Measurements from ENCODE around the gene HDAC10. TPM values are rescaled to one million over a fixed set of nuclear protein-coding genes. Genes with fewer than 3 reads are reported as not detected.

HDAC10 gene
- total RNA-seq, 2 donors from 2014 or later: 31.9 to 128 TPM

- Histone ChIP-seq H3K9me3 (no peaks in the 10 kb centered on the region), H3K27me3 (no peaks in the 10 kb centered on the region), H3K36me3 (replicated peaks in 1 of 2; ENCODE audit: insufficient read depth in 1 of 2, low read depth in 2 of 2) (peaks cover 5 to 9% of the 10 kb centered on the region in 2 donors), H3K27ac (no peak overlapping the region), H3K4me3 (no peak overlapping the region), H3K4me1 (peaks cover 9% of the 10 kb centered on the region)
- WGBS, 2 donors: 89 to 90% methylated on average over 18 to 25 of the region's 25 CpGs
- DNase-seq (no peak), ATAC-seq (no peak)
- intact Hi-C loops (cut with DNase I): no loop called here
- TF ChIP-seq POLR2A (IDR thresholded peaks at IDR 0.05) (no peak), CTCF (IDR thresholded peaks at IDR 0.05) (no peak)
These were observed 23.4 kb downstream of the HDAC10 start for GRCh38 chr22:50227579-50228215.

- intact Hi-C loops (cut with DNase I): no loop called here
- H3K27ac ChIP-seq: no peak overlapping the region
- H3K36me3 ChIP-seq (replicated peaks in 1 of 2; ENCODE audit: insufficient read depth in 1 of 2, low read depth in 2 of 2): peaks cover 8 to 18% of the 10 kb centered on the region in 2 donors
- no peak for ATAC-seq
- no peaks in the 10 kb centered on the region for H3K27me3 ChIP-seq
- no peaks in the 10 kb centered on the region for H3K9me3 ChIP-seq
- 95 to 100% methylated on average over 1 to 18 of the region's 18 CpGs for WGBS, 2 donors
- TF ChIP-seq CTCF (IDR thresholded peaks at IDR 0.05): no peak
- TF ChIP-seq POLR2A (IDR thresholded peaks at IDR 0.05): no peak
- DNase-seq: no peak
- H3K4me3 ChIP-seq: no peak overlapping the region
- peaks cover 9% of the 10 kb centered on the region for H3K4me1 ChIP-seq
These were observed 24.2 kb downstream of the HDAC10 start for GRCh38 chr22:50226875-50227165.

DNA sequence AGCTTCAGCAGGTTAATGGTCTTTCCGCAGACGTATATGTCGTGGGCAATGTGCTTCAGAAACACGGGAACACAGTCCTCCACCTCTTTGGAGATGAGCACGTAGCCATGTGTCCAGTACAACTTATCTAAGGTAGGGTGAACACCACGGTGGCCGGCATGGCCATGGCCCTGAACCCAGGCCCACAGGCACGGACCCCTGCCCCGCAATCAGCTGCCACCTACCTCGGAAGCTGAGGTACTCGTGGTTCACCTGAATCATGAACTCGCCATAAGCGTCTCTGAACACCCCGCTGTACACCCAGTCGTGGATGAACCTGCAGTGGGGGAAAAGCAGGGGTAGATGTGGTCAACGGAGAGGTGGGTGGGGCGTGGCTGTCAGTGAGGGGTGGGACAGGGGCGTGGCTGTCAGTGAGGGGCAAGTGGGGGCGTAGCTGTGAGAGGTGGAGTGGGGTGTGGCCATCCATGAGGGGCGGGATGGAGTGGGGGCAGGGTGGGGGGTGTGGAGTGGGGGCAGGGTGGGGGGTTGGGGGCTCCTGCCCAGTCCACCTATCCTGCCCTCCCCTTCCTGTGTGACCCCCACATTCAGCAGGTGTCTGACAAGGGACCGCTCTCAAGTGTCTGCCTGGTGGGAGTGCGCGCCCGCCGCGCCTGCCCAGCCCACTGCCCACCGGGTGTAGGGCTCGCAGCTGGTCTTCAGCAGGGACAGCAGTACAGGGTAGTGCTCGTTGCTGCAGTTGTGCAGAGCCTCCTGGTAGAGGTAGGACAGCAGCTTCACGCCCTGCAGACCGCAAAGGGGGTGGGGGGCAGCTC lies 24.8 kb downstream of the HDAC10 start:
- Histone ChIP-seq H3K27ac (no peak overlapping the region), H3K4me3 (no peak overlapping the region), H3K36me3 (replicated peaks in 1 of 2; ENCODE audit: insufficient read depth in 1 of 2, low read depth in 2 of 2) (peaks cover 14 to 23% of the 10 kb centered on the region in 2 donors), H3K9me3 (no peaks in the 10 kb centered on the region), H3K27me3 (no peaks in the 10 kb centered on the region), H3K4me1 (peaks cover 9% of the 10 kb centered on the region)
- ATAC-seq (no peak), DNase-seq (no peak)
- intact Hi-C loops (cut with DNase I): no loop called here
- TF ChIP-seq CTCF (IDR thresholded peaks at IDR 0.05): no peak
- TF ChIP-seq POLR2A (IDR thresholded peaks at IDR 0.05): no peak
- WGBS, 2 donors: 91 to 93% methylated on average over 18 to 31 of the region's 31 CpGs

- ATAC-seq (no peak), DNase-seq (peak in 2 of 4 donors; percentile 45 to 67)
- 62 to 82% methylated on average over 17 to 23 of the region's 24 CpGs for WGBS, 2 donors
- H3K27ac ChIP-seq: no peak overlapping the region
- no peaks in the 10 kb centered on the region for H3K27me3 ChIP-seq
- peaks cover 15 to 26% of the 10 kb centered on the region in 2 donors for H3K36me3 ChIP-seq (replicated peaks in 1 of 2; ENCODE audit: insufficient read depth in 1 of 2, low read depth in 2 of 2)
- H3K4me1 ChIP-seq: peaks cover 9% of the 10 kb centered on the region
- no peaks in the 10 kb centered on the region for H3K9me3 ChIP-seq
- no peak for TF ChIP-seq POLR2A (IDR thresholded peaks at IDR 0.05)
- TF ChIP-seq CTCF (IDR thresholded peaks at IDR 0.05): no peak
- no peak overlapping the region for H3K4me3 ChIP-seq
- intact Hi-C loops (cut with DNase I): no loop called here
These were observed 25.7 kb downstream of the HDAC10 start for GRCh38 chr22:50225200-50225969.

Data from body of pancreas (tissue), 4 donors.